MM.1S (cell line): ENCODE measurements around the gene PSMC6.

ENCODE experiments used
- CTCF ChIP-seq: fragments of 300-600 bp; sonication (generic); IDR thresholded peaks from 2 replicates; pipeline ENCODE4 v1.5.1; 2016; ENCODE audit warnings: antibody characterized with exemption, low read length, mixed read lengths
- EZH2 ChIP-seq: fragments of 300-600 bp; sonication (generic); optimal IDR thresholded peaks from 2 replicates; pipeline ENCODE3; 2017; ENCODE audit warnings: low read depth, mild to moderate bottlenecking, antibody characterized with exemption, low read length, mixed read lengths
- EZH2phosphoT487 ChIP-seq: fragments of 300-600 bp; sonication (generic); IDR thresholded peaks from 2 replicates; pipeline ENCODE4 v1.6.1; 2018; ENCODE audit warnings: antibody characterized with exemption, low read length

GRCh38 chr14:52660325-52660724 lies 46.7 kb upstream of the PSMC6 start:
- TF ChIP-seq EZH2 (no peak), CTCF (no peak), EZH2phosphoT487 (no peak)
